Mesenteric fat pad (tissue), 1 donor: Measurements from ENCODE around the gene DLG5. TPM values are rescaled to one million over a fixed set of nuclear protein-coding genes. Genes with fewer than 3 reads are reported as not detected.
"Not testable (repeated sequence)": the region's sequence is repeated elsewhere in the genome, so short reads cannot be mapped to it uniquely, and the experiment has no call there.

Experiments used
- DNase-seq: peaks from one replicate; pipeline ENCODE4 v3.0.0-alpha.2; 2020; ENCODE audit warnings: low spot score
- total RNA-seq: library from RNA; stranded (reverse); fragmentation: NEBNext Ultra II Directional; extraction: Animal tissue kit (Norgen Biotek cat#: 25700); gene quantifications from one replicate; pipeline ENCODE4 v1.2.1, GENCODE V29; 2021
- donor health status: DM: yes; HTN: yes; CAD: no.

DLG5 gene
- total RNA-seq, 1 donor from 2014 or later: 30.6 TPM

DNA sequence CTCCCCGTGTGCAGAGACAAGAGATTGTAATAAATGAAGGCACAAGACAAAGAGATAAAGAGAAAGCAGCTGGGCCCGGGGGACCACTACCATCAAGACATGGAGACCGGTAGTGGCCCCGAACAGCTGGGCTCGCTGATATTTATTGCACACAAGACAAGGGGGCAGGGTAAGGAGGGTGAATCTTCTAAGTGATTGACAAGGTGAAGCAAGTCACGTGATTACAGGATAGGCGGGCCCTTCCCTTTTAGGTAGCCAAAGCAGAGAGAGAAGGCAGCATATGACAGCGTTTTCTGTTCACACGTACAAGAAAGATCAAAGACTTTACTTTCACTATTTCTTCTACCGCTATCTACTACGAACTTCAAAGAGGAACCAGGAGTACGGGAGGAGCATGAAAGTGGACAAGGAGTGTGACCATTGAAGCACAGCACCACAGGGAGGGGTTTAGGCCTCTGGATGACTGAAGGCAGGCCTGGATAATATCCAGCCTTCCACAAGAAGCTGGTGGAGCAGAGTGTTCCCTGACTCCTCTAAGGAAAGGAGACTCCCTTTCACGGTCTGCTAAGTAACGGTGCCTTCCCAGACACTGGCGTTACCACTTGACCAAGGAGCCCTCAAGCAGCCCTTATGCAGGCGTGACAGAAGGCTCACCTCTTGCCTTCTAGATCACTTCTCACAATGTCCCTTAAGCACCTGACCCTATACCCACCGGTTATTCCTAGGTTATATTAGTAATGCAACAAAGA is 153.5 kb downstream of the DLG5 start:
- peak; percentile 11 for DNase-seq

DNA sequence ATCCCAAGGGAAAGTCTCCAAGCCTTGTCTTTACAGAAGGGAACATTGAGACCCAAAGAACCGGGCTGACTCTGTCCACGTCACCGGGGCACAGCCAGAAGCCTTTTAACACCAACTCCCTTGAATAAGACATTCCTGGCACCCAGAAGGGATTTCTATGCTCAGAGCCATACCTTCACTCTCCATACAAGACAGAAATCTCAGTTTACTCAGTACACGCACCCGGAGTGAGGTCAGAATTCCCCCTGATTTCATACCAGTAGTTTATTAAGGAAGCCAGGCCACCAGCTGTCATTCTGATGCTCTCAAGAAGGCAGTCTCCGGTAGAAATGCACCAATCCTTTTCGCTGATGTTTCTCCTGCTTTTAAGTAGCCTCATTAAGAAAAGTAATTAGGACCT is 154.7 kb downstream of the DLG5 start:
- DNase-seq: no peak

DNA sequence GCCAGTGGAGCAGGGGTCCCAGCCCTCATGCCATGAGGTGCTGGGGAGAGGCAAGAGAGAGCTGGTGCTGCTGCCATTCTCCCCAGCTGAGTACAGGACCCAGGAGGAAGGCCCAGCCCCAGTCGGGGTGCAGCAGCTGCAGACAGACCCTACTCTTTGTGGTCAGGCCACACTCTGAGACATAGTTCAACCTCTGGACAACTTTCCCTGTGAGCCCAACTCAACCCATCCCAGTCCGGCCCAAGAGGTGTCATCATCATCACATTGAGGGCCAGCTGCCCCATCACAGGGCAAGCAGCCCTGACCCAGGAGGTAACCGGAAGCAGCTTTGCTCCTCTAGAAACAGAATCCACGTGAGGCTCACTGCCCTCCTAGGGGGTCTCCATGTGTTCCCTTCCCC is 155.1 kb downstream of the DLG5 start:
- DNase-seq: peak; percentile 53

DNA sequence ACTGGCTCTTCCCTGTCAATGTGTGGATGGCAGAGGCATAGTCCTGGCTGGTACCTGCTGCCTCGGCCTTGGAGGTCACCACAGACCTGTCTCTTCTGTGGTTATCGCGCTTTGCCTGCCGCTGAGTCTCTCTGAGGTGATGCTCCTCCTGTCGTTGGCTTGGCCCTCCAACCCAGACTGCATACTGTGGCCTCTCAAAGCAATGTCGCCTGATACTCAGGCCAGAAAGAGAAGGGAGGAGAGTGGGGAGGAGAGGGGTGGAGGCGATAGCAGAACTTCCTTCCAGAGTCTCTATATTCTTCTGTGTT is 155.7 kb downstream of the DLG5 start:
- DNase-seq: peak; percentile 57

DNA sequence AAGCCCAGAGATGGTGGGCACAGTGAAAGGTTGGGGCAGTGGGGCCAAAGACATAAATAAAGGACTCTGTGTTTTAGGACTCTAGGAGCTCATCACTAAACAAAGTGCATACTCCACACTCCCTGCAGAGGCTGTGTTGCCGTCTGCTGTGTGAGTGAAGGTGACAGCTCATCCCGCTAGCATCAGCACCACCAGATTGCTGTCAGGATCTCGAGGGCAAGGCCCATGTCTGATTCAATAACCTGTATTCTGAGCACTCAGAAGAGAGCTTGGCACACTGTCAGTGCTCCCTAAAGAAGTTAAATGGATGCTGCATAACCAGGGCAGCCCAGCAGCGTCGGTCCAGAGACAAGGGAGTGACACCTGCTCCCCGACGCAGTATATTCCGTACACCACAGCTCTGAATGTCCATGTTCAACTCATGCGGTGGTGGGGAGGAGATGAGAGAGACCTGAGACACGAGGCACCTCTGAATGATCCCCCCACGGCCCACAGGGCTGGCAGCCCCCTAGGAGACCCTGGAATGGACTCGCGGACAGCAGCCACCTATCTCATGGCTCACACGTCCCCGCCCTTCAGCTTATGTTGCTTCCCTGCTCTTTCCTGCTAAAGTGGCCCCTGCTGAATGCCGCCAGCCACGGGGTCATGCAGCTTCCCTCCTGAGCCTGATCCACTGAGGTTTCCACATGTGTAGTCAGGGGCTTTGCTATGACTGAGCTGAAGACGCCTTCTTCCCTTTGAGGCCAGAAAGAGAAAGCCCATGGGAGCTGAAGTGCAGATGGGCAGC is 156.3 kb downstream of the DLG5 start:
- DNase-seq: peak; percentile 49

DNA sequence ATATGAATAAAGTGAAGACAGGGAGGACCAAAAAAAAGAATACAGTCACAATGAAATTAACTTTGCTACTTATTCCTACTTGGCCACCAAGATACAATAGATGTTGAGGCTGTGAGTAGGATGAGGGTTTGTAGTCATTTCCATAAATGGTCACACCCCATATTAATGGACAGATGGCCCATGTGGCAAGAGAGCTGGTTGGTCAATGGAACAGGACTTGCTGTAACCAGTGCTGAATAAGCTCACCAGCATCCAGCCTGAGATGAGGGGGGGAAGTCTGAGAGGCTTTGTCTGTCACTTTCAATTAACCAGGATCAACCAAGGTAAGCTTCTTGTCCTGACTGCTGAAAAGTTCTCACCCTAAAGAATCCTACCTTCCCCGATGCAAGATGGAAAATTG is 158.5 kb downstream of the DLG5 start:
- no peak for DNase-seq

DNA sequence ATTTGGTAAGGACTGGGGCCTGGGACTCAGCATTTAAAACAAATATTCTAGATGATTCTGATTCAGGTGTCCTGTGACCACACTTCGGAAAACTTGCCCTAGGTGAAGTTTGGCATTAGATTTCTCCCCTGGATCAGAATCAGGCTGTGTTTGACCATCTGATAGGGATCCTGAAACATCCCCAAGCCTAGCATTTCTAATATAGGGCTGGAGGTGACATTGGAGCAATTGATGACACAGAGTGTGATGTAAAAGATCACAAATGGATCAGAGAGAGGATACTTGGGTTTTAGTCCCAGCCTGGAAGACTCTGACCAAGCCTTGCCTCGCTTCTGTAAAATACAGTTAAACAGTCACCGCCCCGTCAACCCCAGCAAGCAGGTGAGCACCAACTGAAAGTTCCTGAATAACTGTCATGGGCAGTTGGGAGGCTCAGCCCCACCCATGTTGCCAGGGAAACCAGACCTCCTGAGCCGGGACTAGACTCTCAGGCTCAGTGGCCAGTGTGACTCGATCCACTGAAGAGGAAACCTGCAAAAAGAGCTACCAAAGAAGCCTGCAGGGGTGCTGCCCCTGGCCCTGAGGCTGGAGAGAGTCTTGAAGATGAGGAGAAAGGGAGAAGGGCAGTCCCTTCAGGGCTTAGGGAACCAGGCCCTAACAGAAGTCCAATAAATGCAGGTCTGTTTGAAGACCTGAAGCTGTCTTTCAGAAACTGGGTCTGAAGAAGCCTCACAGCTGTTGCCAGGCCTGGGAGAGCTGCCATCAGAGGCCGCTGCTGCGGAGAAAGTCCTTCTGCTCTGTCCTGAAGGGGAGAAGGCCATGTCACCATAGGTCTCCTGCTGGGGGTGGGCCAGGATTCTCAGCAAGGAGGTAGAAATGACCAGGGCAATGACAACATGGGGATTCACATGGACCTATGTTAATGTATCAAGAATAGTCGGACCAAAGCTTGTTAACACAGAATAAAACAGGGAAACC is 162.8 kb downstream of the DLG5 start:
- peak; percentile 76 for DNase-seq

DNA sequence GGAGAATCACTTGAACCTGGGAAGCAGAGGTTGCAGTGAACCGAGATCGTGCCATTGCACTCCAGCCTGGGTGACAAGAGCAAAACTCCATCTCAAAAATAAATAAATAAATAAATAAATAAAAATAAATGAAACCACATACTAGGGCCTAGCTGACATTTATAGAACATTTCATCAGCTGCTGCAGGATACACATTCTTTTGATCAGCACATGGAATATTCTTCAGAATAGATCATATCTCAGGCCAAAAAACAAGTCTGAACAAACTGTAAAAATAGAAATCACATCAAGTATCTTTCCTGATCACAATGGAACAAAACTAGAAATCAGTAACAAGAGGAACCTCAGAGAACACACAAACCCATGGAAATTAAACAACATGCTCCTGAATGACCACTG is 168.1 kb downstream of the DLG5 start:
- DNase-seq: not testable (repeated sequence)

DNA sequence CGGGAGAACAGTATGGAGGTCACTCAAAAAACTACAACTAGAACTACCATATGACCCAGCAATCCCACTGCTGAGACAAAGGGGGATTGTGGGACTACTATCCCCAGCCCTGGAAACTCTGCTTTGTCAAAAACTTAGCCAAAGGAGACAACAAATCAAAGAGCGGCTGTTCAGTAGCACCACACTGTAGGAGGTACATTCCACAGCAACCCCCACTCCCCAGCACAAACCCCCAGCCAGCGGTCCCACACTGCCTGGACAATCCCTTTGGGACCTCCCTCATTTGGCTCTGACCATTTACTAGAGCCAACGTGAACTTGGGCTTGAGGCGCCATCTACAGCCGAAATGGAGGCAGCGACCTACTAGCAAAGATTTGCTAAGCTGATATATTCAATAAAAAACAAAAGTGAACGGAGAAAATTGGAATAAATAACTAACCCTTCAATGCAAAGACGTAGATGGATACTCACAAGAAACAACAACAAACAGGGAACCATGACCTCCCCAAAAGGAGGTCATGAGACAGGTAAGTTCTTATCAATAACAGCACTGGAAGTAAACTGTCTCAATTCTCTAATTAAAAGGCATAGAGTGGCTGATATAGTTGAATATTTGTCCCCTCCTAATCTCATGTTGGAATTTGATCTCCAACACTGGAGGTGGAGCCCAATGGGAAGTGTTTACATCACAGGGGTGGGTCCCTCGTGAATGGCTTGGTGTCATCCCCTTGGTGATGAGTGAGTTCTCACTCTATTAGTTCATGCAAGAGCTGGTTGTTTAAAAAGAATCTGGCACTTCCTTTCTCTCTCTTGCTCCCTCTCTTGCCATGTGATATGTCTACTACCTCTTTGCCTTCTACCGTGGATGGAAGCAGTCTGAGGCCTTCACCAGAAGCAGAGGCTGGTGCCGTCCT is 170.0 kb downstream of the DLG5 start:
- peak; percentile 26 for DNase-seq

DNA sequence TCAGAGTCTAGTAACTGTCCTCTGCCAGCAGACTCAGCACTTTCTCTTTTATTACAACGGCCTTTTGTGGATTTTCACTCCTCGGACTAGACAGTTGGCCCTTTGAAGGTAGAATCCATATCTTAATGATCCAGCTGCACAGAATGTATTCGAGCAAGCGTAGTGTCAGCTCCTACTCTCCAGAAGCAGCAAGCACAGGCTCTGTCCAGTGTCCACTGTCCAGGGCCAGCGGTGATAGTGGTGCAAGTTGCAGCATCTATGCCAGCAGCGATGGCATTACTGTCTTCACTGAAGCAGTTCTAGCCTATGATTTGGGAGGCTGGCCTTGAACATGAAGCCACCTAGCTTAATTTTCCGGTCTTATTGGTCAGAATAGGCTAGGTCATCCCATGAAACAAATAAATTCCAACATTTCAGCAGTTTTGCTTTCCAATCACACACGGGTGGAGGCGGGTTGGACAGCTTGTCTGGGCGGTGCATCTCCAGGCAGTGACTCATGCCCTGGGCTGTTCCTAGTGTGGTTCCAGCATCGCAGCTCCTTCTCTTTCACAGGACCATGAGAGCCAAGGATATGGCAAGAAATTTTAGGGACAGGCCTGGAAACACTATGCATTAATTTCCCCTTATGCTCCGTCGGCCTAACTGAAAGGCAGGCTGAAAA is 180.4 kb downstream of the DLG5 start:
- no peak for DNase-seq

DNA sequence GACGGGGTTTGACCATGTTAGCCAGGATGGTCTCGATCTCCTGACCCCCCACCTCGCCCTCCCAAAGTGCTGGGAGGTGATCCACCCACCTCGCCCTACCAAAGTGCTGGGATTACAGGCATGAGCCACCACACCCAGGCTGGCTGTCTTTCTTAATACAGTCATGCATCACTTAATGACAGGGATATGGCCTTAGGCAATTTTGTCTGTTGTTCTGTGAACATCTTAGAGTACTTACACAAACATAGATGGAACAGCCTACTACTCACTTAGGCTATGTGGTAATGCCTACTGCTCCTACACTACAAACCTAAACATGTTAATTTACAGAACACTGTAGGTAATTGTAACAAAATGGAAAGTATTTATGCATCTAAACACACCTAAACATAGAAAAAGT is 182.3 kb downstream of the DLG5 start:
- DNase-seq: no peak

DNA sequence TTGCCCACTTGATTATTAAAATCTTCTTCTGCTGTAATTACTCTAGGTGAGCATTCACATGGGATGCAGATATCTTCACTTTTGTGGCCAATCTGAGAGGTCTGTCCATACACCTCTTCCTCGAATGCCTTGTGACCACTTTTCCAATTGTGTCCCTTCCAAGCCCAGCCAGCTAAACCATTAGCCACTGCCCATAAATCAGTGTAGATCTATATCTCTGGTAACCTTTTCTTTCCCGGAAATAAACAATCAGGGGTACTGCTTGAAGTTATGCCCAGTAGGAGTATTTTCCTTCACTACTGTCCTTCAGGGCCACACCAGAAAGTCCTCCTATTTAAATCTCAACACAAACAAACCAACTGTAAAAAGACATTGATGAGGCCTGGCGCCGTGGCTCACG is 184.4 kb downstream of the DLG5 start:
- no peak for DNase-seq

DNA sequence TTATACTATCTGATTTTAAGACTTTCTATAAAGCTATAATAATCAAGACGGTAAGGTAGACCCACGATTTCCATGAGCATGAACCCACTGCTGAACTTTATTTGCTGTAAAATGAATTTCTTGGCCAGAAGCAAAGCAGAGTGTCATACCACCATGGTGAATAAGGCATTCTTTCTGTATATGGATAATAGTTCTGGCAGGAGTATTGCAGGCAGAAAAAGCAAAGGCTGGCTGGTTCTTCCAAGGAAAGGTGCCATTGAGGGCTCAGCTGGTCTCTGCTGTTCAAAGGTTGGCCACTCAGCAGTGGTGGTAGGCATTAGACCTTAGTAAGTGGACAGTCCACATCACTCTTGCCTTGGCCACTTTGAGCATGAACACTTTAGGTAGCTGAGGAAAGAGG is 184.8 kb downstream of the DLG5 start:
- no peak for DNase-seq

Other genes with a start within 250 kb of the DLG5 start
- gene POLR3A, start 102.8 kb upstream of the DLG5 start, total RNA-seq: 12.0 TPM
- 1,050 TPM for gene RPS24, start 107.1 kb upstream of the DLG5 start, total RNA-seq